Upper lobe of right lung (tissue), 1 donor: ENCODE results near the gene TOX3. TPM values are rescaled to one million over a fixed set of nuclear protein-coding genes. Genes with fewer than 3 reads are reported as not detected.

Experiments used
- ATAC-seq: fragments of 200-7000 bp; cut with Tn5 transposase; one replicate; pipeline ENCODE4 v1.9.1; 2020; ENCODE audit warnings: mild to moderate bottlenecking, moderate library complexity
- DNase-seq: peaks from one replicate; pipeline ENCODE4 v3.0.0-alpha.2; 2020
- H3K27ac ChIP-seq: fragments of 200-600 bp; one replicate; pipeline ENCODE4 v1.8.0; 2022
- H3K27me3 ChIP-seq: fragments of 200-600 bp; one replicate; pipeline ENCODE4 v1.8.0; 2022; ENCODE audit warnings: mild to moderate bottlenecking
- H3K36me3 ChIP-seq: fragments of 200-600 bp; one replicate; pipeline ENCODE4 v1.8.0; 2022
- H3K4me1 ChIP-seq: fragments of 200-600 bp; one replicate; pipeline ENCODE4 v1.8.0; 2022
- H3K4me3 ChIP-seq: fragments of 200-600 bp; one replicate; pipeline ENCODE4 v1.8.0; 2022; ENCODE audit warnings: mild to moderate bottlenecking
- H3K9me3 ChIP-seq: fragments of 200-600 bp; one replicate; pipeline ENCODE4 v1.8.0; 2022
- CTCF ChIP-seq: fragments of 200-600 bp; IDR thresholded peaks from one replicate; pipeline ENCODE4 v1.8.0; 2022; ENCODE audit warnings: antibody characterized with exemption
- intact Hi-C: fragments of 100-400 bp; cut with DNase I; formaldehyde crosslinking; loops from one replicate; pipeline ENCODE4 v1.11.0; 2022
- total RNA-seq: library from RNA; stranded (reverse); fragmentation: NEBNext Ultra II Directional; extraction: Animal tissue kit (Norgen Biotek cat#: 25700); gene quantifications from one replicate; pipeline ENCODE4 v1.2.1, GENCODE V29; 2021
- donor health status: DM: no; HTN: yes; CAD: no; lungs with severe emphysema.

The TOX3 gene
- total RNA-seq, 1 donor from 2014 or later: 3.7 TPM

- TF ChIP-seq CTCF: no peak
- Histone ChIP-seq H3K4me3 (no peak overlapping the region), H3K9me3 (no peaks in the 10 kb centered on the region), H3K27ac (no peak overlapping the region), H3K4me1 (no peaks in the 10 kb centered on the region), H3K36me3 (no peaks in the 10 kb centered on the region), H3K27me3 (no peaks in the 10 kb centered on the region)
- intact Hi-C loops: no loop called here
- DNase-seq: no peak
- no peak for ATAC-seq
These were observed 37.7 kb upstream of the TOX3 start for GRCh38 chr16:52584354-52585320.

GRCh38 chr16:52581530-52581929 is 34.6 kb upstream of the TOX3 start:
- ATAC-seq: no peak

GRCh38 chr16:52580488-52580887 is 33.5 kb upstream of the TOX3 start:
- no peaks in the 10 kb centered on the region for H3K9me3 ChIP-seq
- no peaks in the 10 kb centered on the region for H3K4me1 ChIP-seq
- H3K4me3 ChIP-seq: no peak overlapping the region
- no peak overlapping the region for H3K27ac ChIP-seq
- intact Hi-C loops: no loop called here
- DNase-seq (no peak), ATAC-seq (no peak)
- no peaks in the 10 kb centered on the region for H3K36me3 ChIP-seq
- H3K27me3 ChIP-seq: no peaks in the 10 kb centered on the region
- TF ChIP-seq CTCF: no peak

More at GRCh38 chr16:52581530-52581929, 34.6 kb upstream of the TOX3 start:
- H3K27ac ChIP-seq: no peak overlapping the region
- no peaks in the 10 kb centered on the region for H3K9me3 ChIP-seq
- no peaks in the 10 kb centered on the region for H3K36me3 ChIP-seq
- H3K27me3 ChIP-seq: no peaks in the 10 kb centered on the region
- no peaks in the 10 kb centered on the region for H3K4me1 ChIP-seq
- no peak for DNase-seq
- TF ChIP-seq CTCF: no peak
- no peak overlapping the region for H3K4me3 ChIP-seq
- intact Hi-C loops: no loop called here

GRCh38 chr16:52578829-52579498 is 32.0 kb upstream of the TOX3 start:
- TF ChIP-seq CTCF: no peak
- no peaks in the 10 kb centered on the region for H3K9me3 ChIP-seq
- intact Hi-C loops: no loop called here
- no peaks in the 10 kb centered on the region for H3K4me1 ChIP-seq
- H3K36me3 ChIP-seq: no peaks in the 10 kb centered on the region
- H3K4me3 ChIP-seq: no peak overlapping the region
- no peak overlapping the region for H3K27ac ChIP-seq
- no peaks in the 10 kb centered on the region for H3K27me3 ChIP-seq
- ATAC-seq (no peak), DNase-seq (no peak)

- intact Hi-C loops: no loop called here
- H3K4me3 ChIP-seq: no peak overlapping the region
- H3K4me1 ChIP-seq: no peaks in the 10 kb centered on the region
- ATAC-seq (no peak), DNase-seq (no peak)
- no peaks in the 10 kb centered on the region for H3K27me3 ChIP-seq
- no peak for TF ChIP-seq CTCF
- no peaks in the 10 kb centered on the region for H3K9me3 ChIP-seq
- H3K36me3 ChIP-seq: no peaks in the 10 kb centered on the region
- no peak overlapping the region for H3K27ac ChIP-seq
These were observed 31.3 kb upstream of the TOX3 start for GRCh38 chr16:52578007-52578828.
